COLO829 (cell line): ENCODE data around the gene UBASH3B.

Experiments used
- DNase-seq: peaks from one replicate; pipeline ENCODE4 v3.0.0; 2012; ENCODE audit warnings: low spot score

The UBASH3B gene

GRCh38 chr11:122647736-122648275 is 7.7 kb upstream of the UBASH3B start:
- no peak for DNase-seq

- DNase-seq: no peak
These were observed 6.4 kb upstream of the UBASH3B start for GRCh38 chr11:122649116-122649515.

GRCh38 chr11:122650619-122651018 is 4.9 kb upstream of the UBASH3B start:
- DNase-seq: no peak

GRCh38 chr11:122652495-122652894 is 3.0 kb upstream of the UBASH3B start:
- DNase-seq: no peak

GRCh38 chr11:122653916-122654585 is 1.5 kb upstream of the UBASH3B start:
- DNase-seq: no peak

- DNase-seq: no peak
These were observed 630 bp downstream of the UBASH3B start for GRCh38 chr11:122656073-122656630.

- no peak for DNase-seq
These were observed 1.1 kb downstream of the UBASH3B start for GRCh38 chr11:122656631-122657101.

GRCh38 chr11:122659676-122660554 is 4.4 kb downstream of the UBASH3B start:
- no peak for DNase-seq

GRCh38 chr11:122661182-122661945 is 5.8 kb downstream of the UBASH3B start:
- peak; percentile 86 for DNase-seq

GRCh38 chr11:122663056-122663740 is 7.7 kb downstream of the UBASH3B start:
- no peak for DNase-seq

GRCh38 chr11:122663764-122664163 is 8.2 kb downstream of the UBASH3B start:
- DNase-seq: no peak

GRCh38 chr11:122664188-122664587 is 8.7 kb downstream of the UBASH3B start:
- no peak for DNase-seq

GRCh38 chr11:122665861-122666260 is 10.3 kb downstream of the UBASH3B start:
- no peak for DNase-seq

- DNase-seq: no peak
These were observed 11.2 kb downstream of the UBASH3B start for GRCh38 chr11:122666743-122667142.

- no peak for DNase-seq
These were observed 13.1 kb downstream of the UBASH3B start for GRCh38 chr11:122668562-122669090.

- DNase-seq: no peak
These were observed 14.6 kb downstream of the UBASH3B start for GRCh38 chr11:122670131-122670530.

- DNase-seq: no peak
These were observed 15.9 kb downstream of the UBASH3B start for GRCh38 chr11:122671400-122671891.

- DNase-seq: no peak
These were observed 17.4 kb downstream of the UBASH3B start for GRCh38 chr11:122672892-122673291.

- DNase-seq: no peak
These were observed 18.2 kb downstream of the UBASH3B start for GRCh38 chr11:122673701-122674100.

GRCh38 chr11:122676638-122677037 is 21.1 kb downstream of the UBASH3B start:
- no peak for DNase-seq

- DNase-seq: no peak
These were observed 21.7 kb downstream of the UBASH3B start for GRCh38 chr11:122677256-122677655.
